ENCODE results near the gene GMPS. TPM values are rescaled to one million over a fixed set of nuclear protein-coding genes. Genes with fewer than 3 reads are reported as not detected.

The GMPS gene
- total and polyA plus RNA-seq, 2 donors from 2014 or later = 21.1 to 43.9 TPM

GRCh38 chr3:155886915-155887314, 16.5 kb downstream of the GMPS start:
- FAIRE-seq = no peak
- no peak overlapping the region for H3K27ac ChIP-seq (ENCODE audit: low read depth in 2 of 2, low read length in 2 of 2)
- DNase-seq = no peak
- H3K9me3 ChIP-seq (ENCODE audit: control insufficient read depth in 2 of 3, insufficient read depth in 1 of 3, low read length in 3 of 3) = no peaks in the 10 kb centered on the region
- no peaks in the 10 kb centered on the region for H3K36me3 ChIP-seq (ENCODE audit: control insufficient read depth in 2 of 3, insufficient read depth in 3 of 3, low read length in 3 of 3)
- H3K4me3 ChIP-seq (ENCODE audit: low read length in 3 of 3) = no peak overlapping the region
- H3K4me1 ChIP-seq (ENCODE audit: control insufficient read depth in 2 of 3, insufficient read depth in 2 of 3, low read depth in 1 of 3, low read length in 3 of 3) = no peaks in the 10 kb centered on the region
- no peak for TF ChIP-seq CTCF (IDR thresholded peaks at IDR 0.05; ENCODE audit: borderline replicate concordance, extremely low read depth, insufficient read depth)
- H3K9ac ChIP-seq (ENCODE audit: low read length in 3 of 3) = no peak overlapping the region
- intact Hi-C loops (cut with DNase I) = no loop called here
- H3K27me3 ChIP-seq (ENCODE audit: control insufficient read depth, insufficient read depth, low read length) = no peaks in the 10 kb centered on the region

- Histone ChIP-seq H3K36me3 (ENCODE audit: control insufficient read depth in 2 of 3, insufficient read depth in 3 of 3, low read length in 3 of 3) (no peaks in the 10 kb centered on the region), H3K27ac (ENCODE audit: low read depth in 2 of 2, low read length in 2 of 2) (no peak overlapping the region), H3K4me1 (ENCODE audit: control insufficient read depth in 2 of 3, insufficient read depth in 2 of 3, low read depth in 1 of 3, low read length in 3 of 3) (no peaks in the 10 kb centered on the region), H3K4me3 (ENCODE audit: low read length in 3 of 3) (no peak overlapping the region), H3K9ac (ENCODE audit: low read length in 3 of 3) (no peak overlapping the region), H3K9me3 (ENCODE audit: control insufficient read depth in 2 of 3, insufficient read depth in 1 of 3, low read length in 3 of 3) (no peaks in the 10 kb centered on the region), H3K27me3 (ENCODE audit: control insufficient read depth, insufficient read depth, low read length) (no peaks in the 10 kb centered on the region)
- no peak for TF ChIP-seq CTCF (IDR thresholded peaks at IDR 0.05; ENCODE audit: borderline replicate concordance, extremely low read depth, insufficient read depth)
- FAIRE-seq = no peak
- peak in 1 of 5 donors; percentile 41 for DNase-seq
- intact Hi-C loops (cut with DNase I) = no loop called here
Measured at GRCh38 chr3:155889212-155889611, 18.8 kb downstream of the GMPS start.

- no peak overlapping the region for H3K9ac ChIP-seq (ENCODE audit: low read length in 3 of 3)
- DNase-seq = no peak
- no peak overlapping the region for H3K4me3 ChIP-seq (ENCODE audit: low read length in 3 of 3)
- no peaks in the 10 kb centered on the region for H3K4me1 ChIP-seq (ENCODE audit: control insufficient read depth in 2 of 3, insufficient read depth in 2 of 3, low read depth in 1 of 3, low read length in 3 of 3)
- H3K36me3 ChIP-seq (ENCODE audit: control insufficient read depth in 2 of 3, insufficient read depth in 3 of 3, low read length in 3 of 3) = no peaks in the 10 kb centered on the region
- intact Hi-C loops (cut with DNase I) = no loop called here
- no peaks in the 10 kb centered on the region for H3K27me3 ChIP-seq (ENCODE audit: control insufficient read depth, insufficient read depth, low read length)
- H3K27ac ChIP-seq (ENCODE audit: low read depth in 2 of 2, low read length in 2 of 2) = no peak overlapping the region
- H3K9me3 ChIP-seq (ENCODE audit: control insufficient read depth in 2 of 3, insufficient read depth in 1 of 3, low read length in 3 of 3) = no peaks in the 10 kb centered on the region
- no peak for FAIRE-seq
- no peak for TF ChIP-seq CTCF (IDR thresholded peaks at IDR 0.05; ENCODE audit: borderline replicate concordance, extremely low read depth, insufficient read depth)
Measured at GRCh38 chr3:155889952-155890351, 19.5 kb downstream of the GMPS start.

GRCh38 chr3:155890671-155891190, 20.3 kb downstream of the GMPS start:
- Histone ChIP-seq H3K27ac (ENCODE audit: low read depth in 2 of 2, low read length in 2 of 2) (no peak overlapping the region), H3K4me1 (ENCODE audit: control insufficient read depth in 2 of 3, insufficient read depth in 2 of 3, low read depth in 1 of 3, low read length in 3 of 3) (no peaks in the 10 kb centered on the region), H3K9ac (ENCODE audit: low read length in 3 of 3) (no peak overlapping the region), H3K27me3 (ENCODE audit: control insufficient read depth, insufficient read depth, low read length) (no peaks in the 10 kb centered on the region), H3K4me3 (ENCODE audit: low read length in 3 of 3) (no peak overlapping the region), H3K36me3 (ENCODE audit: control insufficient read depth in 2 of 3, insufficient read depth in 3 of 3, low read length in 3 of 3) (no peaks in the 10 kb centered on the region), H3K9me3 (ENCODE audit: control insufficient read depth in 2 of 3, insufficient read depth in 1 of 3, low read length in 3 of 3) (no peaks in the 10 kb centered on the region)
- DNase-seq (no peak), FAIRE-seq (no peak)
- intact Hi-C loops (cut with DNase I) = no loop called here
- TF ChIP-seq CTCF (IDR thresholded peaks at IDR 0.05; ENCODE audit: borderline replicate concordance, extremely low read depth, insufficient read depth) = no peak
